Loucy (cell line): ENCODE results near the gene PSMG4.

Source experiments
- H2AFZ ChIP-seq: fragments of 200-600 bp; sonication (generic); 2 replicates; pipeline ENCODE4 v1.6.0; 2016; ENCODE audit warnings: antibody characterized with exemption, mild to moderate bottlenecking, low read length, moderate library complexity
- H3F3A ChIP-seq: fragments of 200-600 bp; 2 replicates; pipeline ENCODE4 v1.6.0; 2016; ENCODE audit warnings: antibody characterized with exemption, low read depth, mild to moderate bottlenecking
- H3K27me3 ChIP-seq: fragments of 200-600 bp; sonication (generic); 2 replicates; pipeline ENCODE4 v1.6.1; 2014; ENCODE audit warnings: low read length, mild to moderate bottlenecking; ENCODE audit not compliant: insufficient read depth, poor library complexity, severe bottlenecking
- H3K36me3 ChIP-seq: fragments of 200-600 bp; sonication (generic); 2 replicates; pipeline ENCODE4 v1.6.1; 2016; ENCODE audit warnings: low read length; ENCODE audit not compliant: insufficient read depth
- H3K4me1 ChIP-seq: fragments of 200-600 bp; sonication (generic); 2 replicates; pipeline ENCODE4 v1.5.1; 2014; ENCODE audit warnings: low read length, mild to moderate bottlenecking; ENCODE audit not compliant: insufficient read depth, poor library complexity, severe bottlenecking
- H3K4me2 ChIP-seq: fragments of 200-600 bp; sonication (generic); 2 replicates; pipeline ENCODE4 v1.6.0; 2014; ENCODE audit warnings: antibody characterized with exemption, low read length, low read depth, mild to moderate bottlenecking; ENCODE audit not compliant: poor library complexity, severe bottlenecking
- H3K4me3 ChIP-seq: fragments of 200-600 bp; sonication (generic); 2 replicates; pipeline ENCODE4 v1.5.1; 2014; ENCODE audit warnings: low read length, mild to moderate bottlenecking, mixed read lengths; ENCODE audit not compliant: poor library complexity, severe bottlenecking
- H3K79me2 ChIP-seq: fragments of 200-600 bp; sonication (generic); 2 replicates; pipeline ENCODE4 v1.6.1; 2014; ENCODE audit warnings: low read length; ENCODE audit not compliant: insufficient read depth
- H3K9ac ChIP-seq: fragments of 200-600 bp; sonication (generic); 2 replicates; pipeline ENCODE4 v1.6.0; 2014; ENCODE audit warnings: mild to moderate bottlenecking, low read depth, low read length, moderate library complexity; ENCODE audit not compliant: poor library complexity, severe bottlenecking
- H3K9me2 ChIP-seq: fragments of 200-600 bp; sonication (generic); replicated peaks from 2 replicates; pipeline ENCODE4 v1.6.1; 2016; ENCODE audit warnings: low read depth, low read length, mixed read lengths
- H3K9me3 ChIP-seq: fragments of 200-600 bp; sonication (generic); 2 replicates; pipeline ENCODE4 v1.6.1; 2014; ENCODE audit warnings: mild to moderate bottlenecking, antibody characterized with exemption, low read length, low read depth; ENCODE audit not compliant: insufficient read depth
- H4K20me1 ChIP-seq: fragments of 200-600 bp; sonication (generic); 2 replicates; pipeline ENCODE4 v1.6.0; 2014; ENCODE audit warnings: antibody characterized with exemption, low read length, mild to moderate bottlenecking; ENCODE audit not compliant: insufficient read depth, poor library complexity, severe bottlenecking
- CTCF ChIP-seq: fragments of 200-600 bp; sonication (generic); conservative IDR thresholded peaks from 2 replicates; pipeline ENCODE4 v1.5.1; 2014; ENCODE audit warnings: mild to moderate bottlenecking, antibody characterized with exemption, low read length
- EZH2phosphoT487 ChIP-seq: fragments of 200-600 bp; IDR thresholded peaks from 2 replicates; pipeline ENCODE4 v1.6.1; 2018; ENCODE audit warnings: antibody characterized with exemption, mild to moderate bottlenecking, moderate library complexity, borderline replicate concordance

PSMG4 gene

GRCh38 chr6:3301506-3301905 is 42.8 kb downstream of the PSMG4 start:
- H3K9ac ChIP-seq = no peak overlapping the region
- no peaks in the 10 kb centered on the region for H3K79me2 ChIP-seq
- H3F3A ChIP-seq = no peaks in the 10 kb centered on the region
- H3K9me2 ChIP-seq = no peaks in the 10 kb centered on the region
- H3K4me3 ChIP-seq = no peak overlapping the region
- H2AFZ ChIP-seq = no peak overlapping the region
- no peaks in the 10 kb centered on the region for H3K9me3 ChIP-seq
- H4K20me1 ChIP-seq = no peaks in the 10 kb centered on the region
- H3K36me3 ChIP-seq = no peaks in the 10 kb centered on the region
- no peaks in the 10 kb centered on the region for H3K27me3 ChIP-seq
- TF ChIP-seq EZH2phosphoT487 (no peak), CTCF (no peak)
- H3K4me2 ChIP-seq = no peak overlapping the region
- H3K4me1 ChIP-seq = no peaks in the 10 kb centered on the region

GRCh38 chr6:3303795-3304411 is 45.2 kb downstream of the PSMG4 start:
- Histone ChIP-seq H3K36me3 (no peaks in the 10 kb centered on the region), H2AFZ (no peak overlapping the region), H3K79me2 (no peaks in the 10 kb centered on the region), H3K4me3 (no peak overlapping the region), H4K20me1 (no peaks in the 10 kb centered on the region), H3K27me3 (no peaks in the 10 kb centered on the region), H3K9ac (no peak overlapping the region), H3K9me2 (no peaks in the 10 kb centered on the region), H3F3A (no peaks in the 10 kb centered on the region), H3K9me3 (no peaks in the 10 kb centered on the region), H3K4me1 (no peaks in the 10 kb centered on the region), H3K4me2 (no peak overlapping the region)
- TF ChIP-seq CTCF = no peak
- no peak for TF ChIP-seq EZH2phosphoT487

GRCh38 chr6:3304500-3305215 is 45.9 kb downstream of the PSMG4 start:
- Histone ChIP-seq H3K79me2 (no peaks in the 10 kb centered on the region), H4K20me1 (no peaks in the 10 kb centered on the region), H3K36me3 (no peaks in the 10 kb centered on the region), H3F3A (no peaks in the 10 kb centered on the region), H3K27me3 (no peaks in the 10 kb centered on the region), H3K9ac (no peak overlapping the region), H3K9me3 (no peaks in the 10 kb centered on the region), H3K4me3 (no peak overlapping the region), H3K4me1 (no peaks in the 10 kb centered on the region), H2AFZ (no peak overlapping the region), H3K4me2 (no peak overlapping the region), H3K9me2 (no peaks in the 10 kb centered on the region)
- no peak for TF ChIP-seq EZH2phosphoT487
- no peak for TF ChIP-seq CTCF
